Measurements from ENCODE around the gene SNTG2. TPM values are rescaled to one million over a fixed set of nuclear protein-coding genes. Genes with fewer than 3 reads are reported as not detected.

SNTG2 gene
- total RNA-seq, 1 donor from 2014 or later = 1.9 TPM

GRCh38 chr2:1039549-1039948 is 88.9 kb downstream of the SNTG2 start:
- no peaks in the 10 kb centered on the region for H3K27me3 Mint-ChIP-seq (ENCODE audit: low read depth, unreplicated experiment)
- no peaks in the 10 kb centered on the region for H3K79me2 ChIP-seq (ENCODE audit: insufficient read depth, low read length)

DNA sequence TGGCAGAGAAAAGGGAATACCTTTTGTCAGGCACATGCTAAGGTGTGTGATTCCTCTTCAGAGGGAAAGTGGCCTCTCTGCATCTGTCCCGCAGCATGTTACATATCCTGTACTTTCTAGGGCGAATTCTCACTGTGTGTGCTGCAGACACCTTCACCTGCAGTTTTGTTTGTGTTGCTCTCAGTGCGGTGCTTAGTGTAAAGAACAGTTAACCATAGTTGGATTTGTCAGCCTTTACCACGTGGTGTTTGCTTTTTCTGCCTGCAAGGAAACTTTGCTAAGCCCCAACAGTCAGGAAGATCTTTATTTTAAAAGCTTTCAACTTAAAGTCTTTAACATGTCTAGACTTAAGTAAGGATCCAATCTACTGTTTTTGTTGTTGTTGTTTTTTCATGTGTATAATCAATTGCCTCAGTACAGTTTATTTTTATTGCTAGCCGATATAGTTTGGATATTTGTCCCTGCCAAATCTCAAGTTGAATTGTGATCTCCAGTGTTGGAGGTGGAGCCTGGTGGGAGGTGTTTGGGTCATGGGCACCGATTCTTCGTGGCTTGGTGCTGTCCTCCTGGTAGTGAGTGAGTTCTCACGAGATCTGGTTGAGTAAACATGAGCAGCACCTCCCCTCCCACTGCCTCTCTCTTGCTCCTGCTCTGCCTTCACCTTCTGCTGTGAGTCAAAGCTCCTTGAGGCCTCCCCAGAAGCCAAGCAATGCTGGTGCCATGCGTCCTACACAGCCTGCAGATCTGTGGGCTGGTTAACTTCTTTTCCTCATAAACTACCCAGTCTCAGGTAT is 90.6 kb downstream of the SNTG2 start:
- Mint-ChIP-seq H3K27ac (ENCODE audit: unreplicated experiment) (no peak overlapping the region), H3K27me3 (ENCODE audit: low read depth, unreplicated experiment) (no peaks in the 10 kb centered on the region), H3K4me3 (ENCODE audit: unreplicated experiment) (no peak overlapping the region), H3K4me1 (ENCODE audit: low read depth, unreplicated experiment) (peaks cover 5% of the 10 kb centered on the region), H3K9me3 (ENCODE audit: unreplicated experiment) (peaks cover 2% of the 10 kb centered on the region), H3K36me3 (ENCODE audit: low read depth, unreplicated experiment) (no peaks in the 10 kb centered on the region)
- Histone ChIP-seq H3K4me3 (ENCODE audit: insufficient read depth, low read depth, low read length) (no peak overlapping the region), H2AFZ (ENCODE audit: low read depth, low read length) (no peak overlapping the region), H3K9ac (ENCODE audit: low read length) (no peak overlapping the region), H3K79me2 (ENCODE audit: insufficient read depth, low read length) (no peaks in the 10 kb centered on the region), H3K4me2 (ENCODE audit: low read length) (no peak overlapping the region), H4K20me1 (ENCODE audit: insufficient read depth, low read length) (no peaks in the 10 kb centered on the region), H3K36me3 (ENCODE audit: insufficient read depth, low read length) (no peaks in the 10 kb centered on the region), H3K27ac (ENCODE audit: low read depth, low read length) (no peak overlapping the region), H3K4me1 (ENCODE audit: insufficient read depth, low read length) (no peaks in the 10 kb centered on the region), H3K9me3 (ENCODE audit: insufficient read depth, low read depth, low read length) (no peaks in the 10 kb centered on the region), H3K27me3 (ENCODE audit: insufficient read depth, low read length) (no peaks in the 10 kb centered on the region)
- FAIRE-seq = no peak
- TF ChIP-seq CTCF (IDR thresholded peaks at IDR 0.05; ENCODE audit: insufficient read depth, low read depth, low read length) (no peak), EZH2 (IDR thresholded peaks at IDR 0.05; ENCODE audit: insufficient read depth, low read length) (no peak)
- DNase-seq (ENCODE audit: low read depth) = no peak

More at GRCh38 chr2:1039549-1039948, 88.9 kb downstream of the SNTG2 start:
- no peaks in the 10 kb centered on the region for H4K20me1 ChIP-seq (ENCODE audit: insufficient read depth, low read length)
- H3K4me1 ChIP-seq (ENCODE audit: insufficient read depth, low read length) = no peaks in the 10 kb centered on the region
- H3K36me3 ChIP-seq (ENCODE audit: insufficient read depth, low read length) = no peaks in the 10 kb centered on the region
- H2AFZ ChIP-seq (ENCODE audit: low read depth, low read length) = no peak overlapping the region
- H3K36me3 Mint-ChIP-seq (ENCODE audit: low read depth, unreplicated experiment) = no peaks in the 10 kb centered on the region
- no peak overlapping the region for H3K4me2 ChIP-seq (ENCODE audit: low read length)
- no peak overlapping the region for H3K4me3 Mint-ChIP-seq (ENCODE audit: unreplicated experiment)
- no peak overlapping the region for H3K27ac ChIP-seq (ENCODE audit: low read depth, low read length)
- no peaks in the 10 kb centered on the region for H3K27me3 ChIP-seq (ENCODE audit: insufficient read depth, low read length)
- DNase-seq (ENCODE audit: low read depth) = no peak
- no peak overlapping the region for H3K4me3 ChIP-seq (ENCODE audit: insufficient read depth, low read depth, low read length)
- no peaks in the 10 kb centered on the region for H3K9me3 ChIP-seq (ENCODE audit: insufficient read depth, low read depth, low read length)
- no peak overlapping the region for H3K9ac ChIP-seq (ENCODE audit: low read length)
- no peak overlapping the region for H3K27ac Mint-ChIP-seq (ENCODE audit: unreplicated experiment)
- TF ChIP-seq CTCF (IDR thresholded peaks at IDR 0.05; ENCODE audit: insufficient read depth, low read depth, low read length) (no peak), EZH2 (IDR thresholded peaks at IDR 0.05; ENCODE audit: insufficient read depth, low read length) (no peak)
- H3K4me1 Mint-ChIP-seq (ENCODE audit: low read depth, unreplicated experiment) = no peaks in the 10 kb centered on the region
- H3K9me3 Mint-ChIP-seq (ENCODE audit: unreplicated experiment) = peaks cover 2% of the 10 kb centered on the region
- FAIRE-seq = no peak

GRCh38 chr2:1045109-1045508 is 94.5 kb downstream of the SNTG2 start:
- no peaks in the 10 kb centered on the region for H3K36me3 ChIP-seq (ENCODE audit: insufficient read depth, low read length)
- H3K4me3 Mint-ChIP-seq (ENCODE audit: unreplicated experiment) = no peak overlapping the region

More at GRCh38 chr2:1045109-1045508, 94.5 kb downstream of the SNTG2 start:
- H3K27me3 Mint-ChIP-seq (ENCODE audit: low read depth, unreplicated experiment) = no peaks in the 10 kb centered on the region
- no peaks in the 10 kb centered on the region for H3K27me3 ChIP-seq (ENCODE audit: insufficient read depth, low read length)
- no peaks in the 10 kb centered on the region for H4K20me1 ChIP-seq (ENCODE audit: insufficient read depth, low read length)
- H3K4me2 ChIP-seq (ENCODE audit: low read length) = no peak overlapping the region
- no peak overlapping the region for H3K4me3 ChIP-seq (ENCODE audit: insufficient read depth, low read depth, low read length)
- TF ChIP-seq CTCF (IDR thresholded peaks at IDR 0.05; ENCODE audit: insufficient read depth, low read depth, low read length) (no peak), EZH2 (IDR thresholded peaks at IDR 0.05; ENCODE audit: insufficient read depth, low read length) (no peak)
- H3K27ac ChIP-seq (ENCODE audit: low read depth, low read length) = no peak overlapping the region
- no peak overlapping the region for H3K9ac ChIP-seq (ENCODE audit: low read length)
- H2AFZ ChIP-seq (ENCODE audit: low read depth, low read length) = no peak overlapping the region
- H3K9me3 ChIP-seq (ENCODE audit: insufficient read depth, low read depth, low read length) = no peaks in the 10 kb centered on the region
- no peaks in the 10 kb centered on the region for H3K4me1 ChIP-seq (ENCODE audit: insufficient read depth, low read length)
- no peak for DNase-seq (ENCODE audit: low read depth)
- H3K79me2 ChIP-seq (ENCODE audit: insufficient read depth, low read length) = no peaks in the 10 kb centered on the region
- H3K27ac Mint-ChIP-seq (ENCODE audit: unreplicated experiment) = no peak overlapping the region
- H3K9me3 Mint-ChIP-seq (ENCODE audit: unreplicated experiment) = peaks cover 6% of the 10 kb centered on the region
- no peaks in the 10 kb centered on the region for H3K36me3 Mint-ChIP-seq (ENCODE audit: low read depth, unreplicated experiment)
- no peak for FAIRE-seq
- peaks cover 8% of the 10 kb centered on the region for H3K4me1 Mint-ChIP-seq (ENCODE audit: low read depth, unreplicated experiment)
